ENCODE measurements around the gene RAPGEF1.
A peak's percentile ranks its signal among the peaks of the same experiment; 100 is the strongest.

RAPGEF1 gene

DNA sequence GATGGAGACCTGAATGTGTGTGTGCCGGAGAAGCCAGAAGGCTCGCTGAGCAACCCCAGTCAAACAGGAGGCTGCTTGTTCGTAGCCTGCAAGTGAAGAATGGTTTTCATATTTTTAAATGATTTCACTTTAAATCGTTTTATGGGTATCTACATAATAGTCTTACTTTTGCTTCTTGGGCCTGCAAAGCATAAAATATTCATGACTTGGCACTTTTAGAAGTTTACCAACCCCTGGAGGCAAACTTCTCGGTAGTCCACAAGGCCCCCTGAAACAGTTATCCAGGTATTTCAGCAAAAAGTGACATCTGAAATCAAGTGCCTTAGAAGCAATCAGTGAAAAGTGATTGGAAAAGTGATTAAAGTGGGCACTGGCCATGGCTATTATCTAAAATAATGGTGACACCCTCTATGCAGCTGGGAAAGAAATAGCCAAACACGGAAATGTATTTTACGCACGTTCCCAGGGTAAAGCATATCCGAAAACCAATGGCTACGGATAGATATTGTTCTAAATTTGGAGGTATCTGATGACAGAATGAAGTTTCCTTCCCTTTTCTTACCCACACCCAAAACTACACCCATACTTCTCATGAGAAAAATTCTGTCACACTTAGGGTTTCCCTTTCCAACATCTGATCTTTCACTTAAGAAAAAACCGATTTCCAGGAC is 39.0 kb downstream of the RAPGEF1 start:
- DNase-seq (ENCODE audit: low read depth, low spot score), result no peak
- H3K4me3 ChIP-seq (ENCODE audit: low read depth, low read length), result no peak overlapping the region
- TF ChIP-seq, protein P1, sequence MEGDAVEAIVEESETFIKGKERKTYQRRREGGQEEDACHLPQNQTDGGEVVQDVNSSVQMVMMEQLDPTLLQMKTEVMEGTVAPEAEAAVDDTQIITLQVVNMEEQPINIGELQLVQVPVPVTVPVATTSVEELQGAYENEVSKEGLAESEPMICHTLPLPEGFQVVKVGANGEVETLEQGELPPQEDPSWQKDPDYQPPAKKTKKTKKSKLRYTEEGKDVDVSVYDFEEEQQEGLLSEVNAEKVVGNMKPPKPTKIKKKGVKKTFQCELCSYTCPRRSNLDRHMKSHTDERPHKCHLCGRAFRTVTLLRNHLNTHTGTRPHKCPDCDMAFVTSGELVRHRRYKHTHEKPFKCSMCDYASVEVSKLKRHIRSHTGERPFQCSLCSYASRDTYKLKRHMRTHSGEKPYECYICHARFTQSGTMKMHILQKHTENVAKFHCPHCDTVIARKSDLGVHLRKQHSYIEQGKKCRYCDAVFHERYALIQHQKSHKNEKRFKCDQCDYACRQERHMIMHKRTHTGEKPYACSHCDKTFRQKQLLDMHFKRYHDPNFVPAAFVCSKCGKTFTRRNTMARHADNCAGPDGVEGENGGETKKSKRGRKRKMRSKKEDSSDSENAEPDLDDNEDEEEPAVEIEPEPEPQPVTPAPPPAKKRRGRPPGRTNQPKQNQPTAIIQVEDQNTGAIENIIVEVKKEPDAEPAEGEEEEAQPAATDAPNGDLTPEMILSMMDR (IDR thresholded peaks at IDR 0.05; ENCODE audit: low read depth, low read length), result no peak
- in situ Hi-C loops (cut with HindIII; ENCODE audit: low sequenced_read_pairs), result no loop called here

DNA sequence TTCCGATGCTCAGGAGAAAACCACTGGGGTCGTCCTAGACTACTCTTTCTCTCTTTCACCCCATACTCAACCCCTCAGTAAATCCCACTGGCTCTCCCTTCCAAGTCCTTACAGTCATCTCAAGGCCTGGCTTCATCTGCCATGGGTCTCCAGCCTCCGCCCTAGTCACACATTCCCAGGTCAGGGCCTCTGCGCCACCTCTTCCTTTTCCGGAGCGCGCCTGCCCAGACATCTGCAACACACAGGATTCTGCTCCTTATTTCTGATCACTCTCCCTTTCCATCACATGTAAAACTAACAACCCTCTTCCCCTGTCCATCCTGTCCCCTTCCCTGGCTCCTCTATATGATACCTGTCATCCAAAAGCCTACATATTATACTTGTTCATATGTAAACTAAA is 39.8 kb downstream of the RAPGEF1 start:
- H3K4me3 ChIP-seq (ENCODE audit: low read depth, low read length), result no peak overlapping the region
- in situ Hi-C loops (cut with HindIII; ENCODE audit: low sequenced_read_pairs), result no loop called here
- TF ChIP-seq, protein P1 (IDR thresholded peaks at IDR 0.05; ENCODE audit: low read depth, low read length), result no peak
- no peak for DNase-seq (ENCODE audit: low read depth, low spot score)

DNA sequence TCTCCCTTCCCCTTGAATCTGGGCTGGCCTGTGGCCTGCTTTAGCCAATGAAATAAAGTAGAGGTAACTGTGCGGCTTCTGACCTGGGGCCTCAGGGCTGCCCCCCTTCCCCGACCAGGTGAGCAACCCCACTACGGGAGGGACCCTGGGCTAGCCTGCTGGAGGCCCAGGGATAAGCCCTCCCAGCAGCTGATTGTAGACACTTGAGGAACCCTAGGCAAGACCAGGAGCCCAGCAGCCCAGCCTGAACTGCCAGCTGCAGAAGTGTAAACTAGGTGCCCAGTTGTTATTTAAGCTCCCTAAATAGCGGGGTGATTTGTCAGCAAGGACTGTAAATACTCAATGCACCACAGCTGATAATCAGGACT is 41.3 kb downstream of the RAPGEF1 start:
- no peak overlapping the region for H3K4me3 ChIP-seq (ENCODE audit: low read depth, low read length)
- TF ChIP-seq, protein P1 (IDR thresholded peaks at IDR 0.05; ENCODE audit: low read depth, low read length), result no peak
- in situ Hi-C loops (cut with HindIII; ENCODE audit: low sequenced_read_pairs), result no loop called here
- DNase-seq (ENCODE audit: low read depth, low spot score), result no peak

DNA sequence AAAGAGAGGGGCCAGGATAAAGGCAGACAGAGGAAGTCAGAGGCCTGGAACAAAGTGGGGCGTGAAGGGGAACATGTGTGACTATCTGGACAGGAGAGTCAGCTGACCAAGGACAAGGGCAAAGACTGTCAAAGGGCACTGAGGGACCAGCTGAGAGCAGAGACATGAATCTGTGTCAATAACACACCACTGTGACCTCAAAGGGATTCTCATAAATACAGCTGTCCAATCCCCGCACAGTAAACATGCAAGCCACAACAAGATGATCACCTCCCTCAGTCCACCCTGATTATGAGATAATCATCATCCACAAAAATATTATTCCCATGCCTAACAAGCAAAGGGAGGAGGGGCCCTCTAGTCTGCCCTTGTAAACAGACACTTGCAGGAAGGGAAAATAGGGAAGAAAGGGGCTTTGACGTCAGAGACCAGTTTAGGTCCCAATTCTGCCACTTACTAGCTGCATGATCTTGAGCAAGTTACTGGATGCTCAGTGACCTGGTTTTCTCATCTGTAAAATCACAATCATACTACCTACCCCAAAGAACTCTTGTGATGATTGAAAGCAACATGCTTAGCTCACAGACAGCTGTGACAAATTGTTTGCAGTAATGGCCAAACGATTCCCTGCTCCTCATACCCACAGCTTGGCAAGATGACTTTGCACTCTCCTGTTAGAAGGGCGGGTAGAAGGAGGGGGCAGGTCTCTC is 41.8 kb downstream of the RAPGEF1 start:
- TF ChIP-seq, protein P1 (IDR thresholded peaks at IDR 0.05; ENCODE audit: low read depth, low read length), result no peak
- H3K4me3 ChIP-seq (ENCODE audit: low read depth, low read length), result no peak overlapping the region
- in situ Hi-C loops (cut with HindIII; ENCODE audit: low sequenced_read_pairs), result no loop called here
- DNase-seq (ENCODE audit: low read depth, low spot score), result no peak

DNA sequence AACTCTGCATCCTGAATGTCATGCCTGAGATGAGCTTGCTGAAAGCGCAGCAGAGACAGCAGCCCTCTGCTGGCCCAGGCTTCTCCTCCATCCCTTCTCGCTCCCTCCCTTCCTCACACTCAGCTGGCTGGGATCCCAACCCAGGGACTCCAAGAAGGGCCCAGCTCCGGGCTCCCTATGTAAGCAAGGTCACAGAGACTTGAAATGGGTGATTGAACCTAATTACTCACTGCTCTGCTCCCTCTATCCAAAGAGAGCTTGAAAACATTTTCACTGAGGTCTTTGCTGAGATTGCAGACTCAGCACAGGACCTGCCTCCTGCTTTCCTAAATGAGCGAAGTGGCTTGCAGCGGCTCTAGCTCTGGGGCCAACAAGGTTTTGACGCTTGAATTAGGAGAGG is 42.8 kb downstream of the RAPGEF1 start:
- H3K4me3 ChIP-seq (ENCODE audit: low read depth, low read length), result no peak overlapping the region
- peak; percentile 59 for DNase-seq (ENCODE audit: low read depth, low spot score)
- TF ChIP-seq, protein P1 (IDR thresholded peaks at IDR 0.05; ENCODE audit: low read depth, low read length), result peak; percentile 36
- in situ Hi-C loops (cut with HindIII; ENCODE audit: low sequenced_read_pairs), result no loop called here

DNA sequence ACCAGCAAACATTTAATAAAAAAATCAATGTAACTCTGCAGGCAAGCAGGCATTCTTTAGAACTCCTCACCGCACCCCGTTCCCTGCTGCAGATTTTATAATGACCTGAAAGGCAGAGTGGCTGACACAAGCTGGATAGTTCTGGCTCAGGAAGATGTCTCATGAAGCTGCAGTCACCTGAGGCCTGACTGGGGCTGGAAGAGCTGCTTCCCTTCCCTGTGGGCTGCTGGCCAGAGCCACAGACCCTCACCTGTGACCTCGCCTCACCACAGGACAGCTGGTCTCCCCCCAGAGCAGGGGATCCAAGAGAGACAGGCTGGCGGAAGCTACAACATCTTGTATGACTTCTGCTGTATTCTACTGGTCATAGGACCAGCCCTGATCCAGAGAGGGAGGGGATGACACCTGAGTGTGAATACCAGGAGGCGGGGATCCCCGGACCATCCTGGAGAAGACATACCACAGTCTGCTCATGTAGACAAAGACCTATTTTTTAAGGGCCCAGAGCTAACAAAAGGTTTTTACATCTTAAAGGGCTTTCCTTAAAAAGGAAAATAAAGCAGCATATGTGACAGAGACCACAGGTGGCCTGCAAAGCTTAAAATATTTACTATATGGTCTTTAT is 43.9 kb downstream of the RAPGEF1 start:
- in situ Hi-C loops (cut with HindIII; ENCODE audit: low sequenced_read_pairs), result no loop called here
- DNase-seq (ENCODE audit: low read depth, low spot score), result no peak
- no peak overlapping the region for H3K4me3 ChIP-seq (ENCODE audit: low read depth, low read length)
- TF ChIP-seq, protein P1 (IDR thresholded peaks at IDR 0.05; ENCODE audit: low read depth, low read length), result no peak
